NCI-H526 treated with DMSO at 0.1 percent for 48 hours (cell line): ENCODE data around the gene CCDC89.
A peak's percentile ranks its signal among the peaks of the same experiment; 100 is the strongest.

Experiments used
- DNase-seq: peaks from one replicate; lab custom pipeline; 2025; lab: John Stamatoyannopoulos, UW

The CCDC89 gene

DNA sequence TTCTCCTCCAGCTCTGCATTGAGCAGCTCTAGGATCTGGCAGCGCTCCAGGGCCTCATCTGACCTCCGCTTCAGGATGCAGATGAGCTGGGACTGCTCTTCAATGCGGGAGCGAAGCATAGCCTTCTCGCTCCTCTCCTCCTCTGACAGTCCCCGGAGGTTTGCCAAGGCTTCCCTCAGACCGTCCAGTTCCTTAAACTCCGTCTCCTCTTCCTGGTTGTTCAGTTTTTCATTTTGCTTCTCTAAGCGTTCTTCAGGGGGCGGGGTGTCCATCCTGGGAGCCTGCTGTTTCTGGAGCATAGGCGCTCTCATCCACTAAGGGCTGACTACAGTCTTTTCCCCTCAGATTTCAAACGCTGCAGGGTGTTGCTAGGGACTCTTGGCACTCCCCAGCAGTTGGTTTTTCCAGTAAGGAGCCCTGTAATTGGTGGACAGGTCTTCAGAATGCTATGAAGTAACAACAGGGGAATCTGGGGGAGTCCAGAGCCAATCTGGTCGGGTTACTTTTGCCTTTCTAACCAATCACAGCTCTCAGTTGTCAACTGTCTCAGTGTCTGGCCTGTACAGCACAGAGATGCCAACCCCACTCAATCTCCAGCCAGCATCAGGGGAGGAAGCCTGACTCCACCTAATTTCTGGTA lies at the start of gene CCDC89:
TSS of gene CCDC89 (minus strand) at position 376 of the 640 bp plus-strand sequence. CDS start at position 311, 65 bp downstream.
- no peak for DNase-seq

DNA sequence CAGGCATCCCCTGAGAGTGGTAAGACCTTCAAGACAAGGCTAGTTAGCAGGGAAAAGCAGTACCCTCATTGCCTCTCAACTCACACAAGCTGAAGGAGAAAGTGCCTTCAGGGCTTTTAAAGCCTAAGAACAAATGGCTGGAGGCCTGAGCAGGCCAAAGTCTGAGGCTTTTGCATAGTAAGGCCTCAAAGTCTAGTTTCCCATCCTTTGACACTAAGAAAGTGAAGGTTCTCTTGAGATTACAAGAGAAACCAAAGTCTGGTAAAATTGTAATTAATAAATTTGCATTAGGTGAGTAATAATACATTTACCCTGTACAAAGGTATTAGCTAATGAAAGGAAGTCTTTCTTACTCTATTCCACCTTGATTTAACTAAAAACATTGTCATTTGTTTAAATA lies 47.0 kb upstream of the CCDC89 start:
- DNase-seq: no peak

DNA sequence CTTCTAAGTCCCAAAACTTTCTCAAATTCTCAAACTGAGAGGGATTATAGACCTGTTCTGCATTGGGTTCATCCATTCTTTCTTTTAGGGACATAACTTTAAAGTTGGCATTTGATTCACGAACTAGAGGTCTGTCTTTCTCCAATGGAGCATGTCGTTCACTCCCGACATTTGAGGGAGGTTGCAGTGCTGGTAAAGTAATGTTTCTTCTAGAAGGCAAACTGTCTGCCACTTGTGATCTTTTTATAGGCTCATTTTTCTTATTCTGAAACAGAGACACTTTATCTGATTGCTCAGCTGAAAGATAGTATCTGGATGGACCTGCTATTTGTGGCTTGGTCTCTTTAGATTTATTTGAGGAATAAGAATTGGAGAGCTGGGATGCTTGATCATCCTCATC lies 40.4 kb upstream of the CCDC89 start:
- no peak for DNase-seq

DNA sequence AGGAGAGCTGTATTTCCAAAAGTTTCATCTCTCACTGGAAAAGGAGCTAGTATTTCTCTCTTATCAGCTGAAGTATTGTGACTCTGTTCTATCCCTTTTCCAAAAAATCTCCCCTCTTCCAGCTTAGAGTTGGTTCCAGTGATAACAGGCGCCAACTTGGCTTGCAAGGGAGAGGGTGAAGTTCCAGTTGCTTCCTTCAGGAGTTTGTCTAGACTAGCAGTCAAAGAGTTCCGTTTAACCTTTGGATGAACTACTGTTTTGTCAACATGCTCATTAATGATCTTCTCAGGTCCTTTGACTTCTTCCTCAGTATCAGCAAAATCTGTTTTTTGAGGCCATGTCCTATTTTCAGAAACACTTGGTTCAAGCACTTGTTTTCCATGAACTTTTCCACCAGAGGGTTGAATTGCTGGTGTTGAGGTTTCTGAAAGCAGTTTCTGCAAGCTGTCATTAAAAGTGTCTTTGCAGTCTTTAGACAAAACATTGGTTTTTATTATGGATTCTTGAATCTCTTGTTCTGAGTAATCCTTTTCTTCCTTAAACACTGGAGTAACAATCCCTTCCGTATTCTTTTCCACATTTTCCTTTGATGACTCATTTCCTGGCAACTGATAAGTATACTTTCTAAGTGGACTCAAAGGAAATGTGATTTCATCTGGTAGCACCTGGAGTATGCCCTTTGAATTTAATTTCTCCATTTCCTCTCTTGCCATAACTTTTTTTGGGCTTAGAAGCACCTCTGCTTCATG lies 39.7 kb upstream of the CCDC89 start:
- no peak for DNase-seq

DNA sequence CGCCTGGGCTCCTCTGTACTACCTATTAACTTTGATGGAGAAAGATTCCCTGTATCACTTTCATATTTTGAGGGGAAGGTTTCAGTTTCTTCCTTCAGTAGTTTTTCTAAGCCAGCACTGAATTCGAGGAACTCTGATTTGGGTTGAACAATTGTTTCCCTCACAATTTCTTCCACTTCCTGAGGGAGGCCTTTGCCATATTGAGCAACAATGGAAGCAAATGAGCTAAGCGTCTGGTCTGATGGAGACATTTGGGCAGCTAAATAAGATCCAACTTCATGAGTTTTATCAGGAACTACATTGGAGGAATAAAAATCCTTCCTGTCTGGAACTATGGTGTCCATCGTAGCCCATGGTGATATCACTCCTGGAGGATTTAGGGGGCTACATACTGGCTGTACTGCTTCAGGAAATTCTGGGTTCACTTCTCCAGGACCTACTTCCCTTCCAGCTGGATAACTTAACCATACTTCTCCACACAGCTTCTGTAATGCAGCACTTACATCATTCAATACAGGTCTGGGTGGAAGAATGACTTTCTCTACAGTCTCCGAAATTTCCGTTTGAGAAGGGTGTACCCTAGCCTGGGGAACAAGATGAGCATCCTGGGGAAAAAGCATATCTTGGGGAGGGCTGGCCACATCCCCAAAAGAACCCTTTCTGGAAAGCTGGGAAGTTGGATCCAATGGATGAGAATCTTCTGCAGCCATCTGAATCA lies 38.9 kb upstream of the CCDC89 start:
- DNase-seq: no peak

DNA sequence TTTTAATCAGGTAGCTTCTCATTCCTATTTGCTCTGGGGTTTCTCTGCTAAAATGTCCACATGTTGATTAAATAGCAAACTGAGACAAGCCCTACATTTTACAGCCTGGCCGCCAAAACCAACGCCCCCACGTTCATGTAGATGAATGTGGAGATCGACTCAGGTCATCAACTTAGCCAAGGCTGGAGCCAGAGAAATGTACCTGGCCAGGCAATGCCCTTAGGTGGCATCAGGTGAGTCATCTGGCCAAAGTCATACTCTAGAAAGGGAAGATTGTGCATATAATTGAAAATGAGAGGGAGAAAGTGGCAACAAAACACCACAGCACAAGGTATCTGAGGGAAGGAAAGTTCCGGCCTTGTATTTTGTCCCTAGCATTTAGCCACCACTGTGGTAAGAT lies 37.1 kb upstream of the CCDC89 start:
- DNase-seq: no peak

DNA sequence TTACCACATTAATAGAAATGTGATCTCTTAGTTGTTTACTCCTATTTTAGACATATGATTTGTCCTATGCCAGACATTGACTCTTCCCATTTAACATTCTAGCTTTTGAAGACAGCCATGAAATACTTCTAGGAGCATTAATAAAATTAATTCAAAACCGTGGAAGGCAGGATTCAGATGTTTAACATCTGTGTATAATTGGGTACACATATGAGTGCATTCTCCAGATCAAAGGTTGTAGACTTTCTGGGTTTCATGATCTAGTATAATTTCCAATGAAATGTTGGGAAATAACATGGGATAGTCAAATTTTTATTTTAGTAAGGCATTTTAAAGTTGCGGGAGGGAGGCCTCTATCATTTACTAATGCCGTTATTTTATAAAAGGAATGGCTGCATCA lies 35.2 kb upstream of the CCDC89 start:
- no peak for DNase-seq

DNA sequence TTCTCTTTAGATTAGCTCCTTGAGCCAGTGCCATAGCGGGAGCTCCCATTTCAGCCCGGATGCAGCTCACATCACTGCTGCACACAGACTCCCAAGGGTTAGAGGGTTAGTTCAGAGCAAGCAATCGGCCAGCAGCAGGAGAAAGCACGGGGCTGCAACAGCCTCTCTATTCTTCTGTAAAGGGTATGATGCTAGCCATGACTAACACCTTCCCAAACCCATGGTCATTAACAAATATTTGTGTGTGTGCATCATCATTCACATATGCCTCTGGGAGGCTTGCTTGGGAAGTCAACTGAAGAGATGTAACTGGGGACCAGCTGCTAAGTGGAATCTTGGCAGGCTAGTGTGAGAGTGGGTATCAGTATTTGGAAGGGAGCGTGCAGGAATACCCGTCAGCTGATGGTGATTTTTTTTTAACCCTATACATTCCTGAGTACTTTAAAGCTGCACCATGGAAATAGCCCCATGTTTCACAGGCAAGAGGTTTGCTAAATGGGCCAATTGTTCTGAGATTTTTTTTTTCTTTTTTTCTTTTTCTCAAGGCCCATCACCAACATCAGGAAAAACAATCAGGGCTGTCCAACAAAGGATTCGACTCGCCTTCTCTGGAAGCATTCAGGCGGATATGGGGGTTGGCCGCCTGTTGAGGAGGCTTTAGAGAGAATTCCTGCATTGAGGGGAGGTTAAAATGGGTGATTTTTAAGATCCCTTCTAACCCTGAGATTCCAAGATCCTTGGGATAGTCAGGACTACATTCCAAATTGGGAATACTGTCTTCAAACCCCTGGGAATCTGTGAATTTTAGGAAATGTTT lies 33.2 kb upstream of the CCDC89 start:
- no peak for DNase-seq

DNA sequence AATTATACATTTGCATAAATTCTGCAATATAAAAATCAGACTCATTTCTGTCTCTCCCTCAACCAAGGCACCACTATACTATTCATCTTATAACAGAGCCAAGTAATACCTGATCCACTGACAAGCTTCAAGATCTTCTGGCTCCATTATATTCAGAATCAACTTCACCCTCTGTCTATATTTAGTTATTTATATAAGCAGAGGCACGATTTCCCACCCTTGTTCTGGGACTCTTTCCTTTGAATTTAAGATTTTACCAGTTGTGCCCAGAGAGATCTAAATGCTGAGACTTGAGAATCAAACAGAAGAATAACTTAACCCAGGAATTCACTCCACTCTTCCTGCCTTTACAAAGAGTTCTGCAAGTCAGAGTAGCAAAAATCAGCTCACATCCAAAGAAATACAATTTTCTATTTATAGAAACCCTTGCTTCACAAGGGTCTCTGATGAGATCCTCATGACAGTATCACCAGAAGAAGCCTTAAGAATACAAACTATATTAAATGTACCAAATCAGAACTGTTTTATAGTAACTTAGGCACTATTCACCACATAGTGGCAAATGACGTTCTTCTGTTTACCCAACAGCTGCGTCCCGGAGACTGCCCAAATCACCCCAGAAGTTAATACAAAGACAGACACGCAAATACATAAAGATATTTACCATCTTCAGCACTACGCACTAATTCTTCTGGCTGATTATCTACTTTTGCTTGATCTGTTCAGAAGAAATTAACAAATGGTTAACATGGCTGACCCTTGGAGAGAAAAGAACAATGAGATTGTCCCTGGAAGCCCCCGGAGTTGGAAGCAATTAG lies 32.3 kb upstream of the CCDC89 start:
- no peak for DNase-seq

DNA sequence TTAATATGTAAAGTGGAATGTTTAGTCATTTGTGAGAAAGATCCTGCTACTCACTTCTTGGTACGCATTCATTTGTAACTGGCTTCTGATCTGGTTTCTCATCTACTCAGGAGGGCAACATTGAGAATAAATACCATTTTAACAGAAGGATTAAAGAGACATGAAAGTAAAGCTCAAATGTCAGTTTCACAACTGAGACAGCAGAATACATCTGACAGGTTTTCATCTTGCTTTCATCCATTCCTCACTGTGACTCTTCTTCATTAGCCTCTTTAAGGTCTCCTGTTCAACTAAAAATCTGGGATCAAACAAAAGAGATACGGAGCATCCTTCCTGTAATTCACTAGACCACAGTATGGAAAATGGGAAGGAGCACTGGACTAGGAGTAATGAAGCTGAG lies 31.4 kb upstream of the CCDC89 start:
- DNase-seq: no peak

DNA sequence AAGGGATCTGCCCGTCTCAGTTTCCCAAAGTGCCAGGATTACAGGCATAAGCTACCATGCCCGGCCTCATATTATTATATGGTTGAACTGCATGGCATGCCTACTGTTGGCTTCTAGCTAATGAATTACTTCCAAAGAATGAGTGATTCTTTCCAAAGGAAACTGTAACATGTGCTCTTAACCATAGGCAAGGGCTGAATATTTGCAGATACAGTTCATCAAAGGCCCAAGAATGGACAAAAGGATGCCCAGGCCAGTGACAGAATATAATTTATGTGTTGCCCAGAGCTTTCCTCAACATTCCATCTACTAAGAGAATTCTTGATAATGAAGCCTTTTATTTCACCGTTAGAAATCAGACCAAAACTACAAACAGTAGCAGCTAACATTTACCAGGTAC lies 27.0 kb upstream of the CCDC89 start:
- no peak for DNase-seq

DNA sequence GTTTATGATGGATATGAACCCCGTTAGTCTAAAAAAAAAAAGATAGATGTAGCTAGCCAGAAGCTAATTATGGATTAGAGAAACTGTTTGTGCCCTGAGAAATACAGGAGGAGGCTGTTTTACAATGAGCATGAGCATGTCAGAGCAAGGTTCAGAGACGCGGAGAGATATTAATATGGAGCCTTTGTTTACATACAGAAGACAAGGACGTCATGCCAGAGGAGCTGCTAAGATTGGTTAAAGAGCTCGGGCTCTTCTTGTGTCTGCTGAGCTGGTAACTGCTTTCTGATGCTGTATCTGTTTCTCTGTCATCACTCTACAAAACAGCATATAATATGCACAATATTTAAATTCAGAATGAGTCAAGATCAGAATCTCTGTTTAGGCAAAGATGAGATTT lies 24.9 kb upstream of the CCDC89 start:
- DNase-seq: no peak

DNA sequence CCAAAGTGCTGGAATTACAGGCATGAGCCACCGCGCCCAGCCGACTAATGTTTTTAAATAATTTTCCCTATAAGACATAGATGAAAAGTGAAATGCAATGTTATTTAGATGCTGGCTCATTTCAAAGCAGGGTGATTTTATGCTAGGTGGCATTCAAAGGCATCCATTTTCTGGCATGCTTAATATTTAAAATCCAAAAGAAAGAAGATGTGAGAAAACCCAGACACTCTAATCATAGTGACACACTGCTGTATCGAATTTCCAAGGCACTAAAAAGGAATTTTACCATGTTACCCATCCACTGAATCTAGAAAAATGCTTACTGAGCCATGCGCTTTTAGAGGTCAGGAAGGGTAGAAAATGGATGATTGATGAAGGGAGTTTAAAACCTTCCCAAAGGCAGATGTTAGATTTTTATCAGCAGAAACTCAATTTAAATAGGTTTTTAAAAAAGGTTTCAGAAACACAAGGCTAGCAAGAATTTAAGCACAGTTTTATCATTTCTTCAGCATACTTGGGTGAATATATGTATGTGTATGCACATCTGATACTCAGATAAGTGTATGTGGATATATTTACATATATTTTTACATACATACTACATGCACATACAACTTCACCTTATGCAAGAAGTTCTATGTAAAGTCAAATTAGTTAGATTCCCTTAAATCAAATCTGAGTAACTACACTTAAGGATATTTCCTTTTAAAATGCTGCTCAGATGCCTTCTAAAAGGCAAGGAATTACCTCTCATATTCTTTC lies 24.1 kb upstream of the CCDC89 start:
- DNase-seq: no peak

DNA sequence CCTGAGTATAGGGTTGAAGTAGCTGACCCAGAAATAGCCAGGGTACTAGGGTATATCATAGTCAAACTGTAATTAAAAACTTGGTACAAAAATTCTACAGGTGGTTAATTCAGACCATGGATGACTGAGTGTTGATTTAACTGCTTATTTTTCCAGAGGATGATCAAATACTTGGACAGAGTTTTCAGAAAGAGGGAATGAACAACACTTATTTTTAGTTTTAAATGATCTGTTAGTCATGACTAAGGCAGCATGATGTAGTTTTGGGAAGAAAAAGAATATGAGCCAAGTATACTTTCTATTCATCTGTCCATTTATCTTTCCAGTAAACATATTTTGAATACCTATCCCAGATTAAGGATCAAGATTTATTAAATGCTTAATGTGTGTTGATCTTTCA lies 19.8 kb upstream of the CCDC89 start:
- DNase-seq: no peak

DNA sequence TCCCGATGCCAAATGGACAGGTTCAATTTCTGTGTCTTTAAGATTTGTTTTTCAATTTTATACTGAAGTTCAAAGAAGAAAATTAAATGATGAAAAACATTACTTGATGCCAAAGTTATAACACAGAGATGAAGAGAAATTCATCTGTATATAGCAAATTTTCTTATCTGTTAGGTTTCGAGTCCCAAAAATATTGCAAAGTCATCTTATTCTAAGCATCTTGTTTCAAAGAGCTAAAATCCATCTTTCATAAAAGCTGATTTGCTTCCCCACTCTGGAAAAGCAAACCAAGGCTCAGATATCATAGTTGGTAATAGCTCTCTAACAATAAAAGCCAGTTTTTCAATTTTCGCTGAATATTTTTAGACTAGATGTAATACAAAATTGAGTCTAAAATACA lies 19.0 kb upstream of the CCDC89 start:
- DNase-seq: no peak

DNA sequence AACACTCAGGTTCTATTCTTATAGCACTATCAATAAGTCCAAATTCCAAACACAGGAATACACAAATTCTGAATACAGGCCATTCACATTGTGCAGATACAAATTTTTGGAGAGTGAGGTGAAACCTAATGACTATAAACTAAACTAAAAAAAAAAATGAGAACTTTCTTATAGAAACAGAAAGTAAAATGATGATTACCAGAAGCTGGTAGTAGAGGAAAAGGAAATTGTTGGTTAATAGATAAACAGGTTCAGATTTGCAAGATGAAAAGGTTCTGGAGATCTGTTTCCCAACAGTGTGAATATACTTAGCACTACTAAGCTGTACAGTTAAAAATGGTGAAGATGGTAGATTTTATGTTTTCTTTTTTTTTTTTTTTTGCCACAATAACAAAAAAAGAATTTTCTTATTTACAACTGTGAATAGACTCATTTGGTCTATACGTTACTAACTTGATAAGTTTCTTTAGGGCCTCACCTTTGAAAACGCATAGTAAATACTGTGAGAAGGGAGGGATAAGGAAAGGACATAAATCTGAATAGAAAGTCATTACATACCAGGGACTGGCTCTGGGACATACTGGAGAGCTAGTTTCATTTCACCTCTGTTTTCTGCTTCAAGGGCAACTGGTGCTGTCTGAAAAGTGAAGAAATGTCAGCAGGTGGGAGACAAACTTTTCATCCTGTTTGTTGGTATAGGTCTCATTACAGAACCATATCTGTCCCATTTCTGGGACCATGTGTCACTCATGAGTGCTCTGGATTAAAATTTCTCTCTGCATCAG lies 14.2 kb upstream of the CCDC89 start:
- DNase-seq: no peak

DNA sequence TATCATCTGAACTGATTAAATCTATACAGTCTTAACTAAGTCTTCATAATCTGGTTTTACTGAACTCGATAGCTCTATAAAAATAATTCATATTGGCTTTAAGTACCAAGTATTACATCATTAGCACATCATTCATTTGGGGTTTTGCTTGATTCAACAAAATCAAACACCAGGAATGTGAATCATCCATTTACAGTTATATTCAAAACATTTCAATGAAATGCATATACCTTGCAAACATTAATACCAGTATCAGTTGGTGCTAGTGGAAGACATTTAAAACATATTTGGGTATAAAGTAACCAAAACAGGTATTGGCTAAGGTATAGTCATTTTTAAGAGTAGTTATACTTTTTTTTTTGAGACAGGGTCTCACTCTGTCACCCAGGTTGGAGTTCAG lies 12.2 kb upstream of the CCDC89 start:
- no peak for DNase-seq

DNA sequence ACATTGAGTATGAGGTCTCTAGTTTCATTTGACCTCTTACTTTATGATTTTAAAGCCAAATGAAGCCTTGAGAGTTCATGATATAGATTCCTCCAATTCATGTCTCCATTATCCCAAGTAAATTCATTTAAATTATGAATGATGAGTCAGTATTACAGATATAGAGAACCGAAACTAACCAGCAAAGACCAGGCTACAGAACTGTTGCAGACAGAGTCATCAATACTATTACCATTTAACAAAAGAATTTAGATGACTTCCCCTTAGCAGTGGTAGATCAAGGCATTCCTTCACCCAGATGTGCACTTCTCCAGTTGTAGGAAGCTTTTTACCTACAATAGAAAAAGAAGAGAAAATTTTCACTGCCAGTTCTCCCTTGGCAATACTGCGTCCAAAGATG lies 11.8 kb upstream of the CCDC89 start:
- no peak for DNase-seq

DNA sequence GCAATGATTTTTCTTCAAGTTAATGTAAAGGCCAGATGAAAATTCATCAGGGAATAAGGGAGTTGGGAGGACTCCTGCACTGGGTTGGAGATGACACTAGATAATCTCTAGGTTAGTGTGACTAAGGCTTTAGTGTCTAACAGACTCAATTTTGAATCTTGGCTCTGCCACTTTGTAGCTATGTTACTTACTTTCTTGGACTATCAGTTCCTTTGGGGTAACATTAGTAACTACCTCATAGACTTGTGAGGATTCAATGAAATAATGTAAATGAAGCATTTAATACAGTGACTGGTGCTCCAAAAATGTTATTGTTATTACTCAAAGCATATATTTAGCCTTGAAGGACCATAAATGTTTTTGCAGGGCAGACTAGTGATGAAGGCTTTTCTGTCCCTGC lies 9.6 kb upstream of the CCDC89 start:
- no peak for DNase-seq

DNA sequence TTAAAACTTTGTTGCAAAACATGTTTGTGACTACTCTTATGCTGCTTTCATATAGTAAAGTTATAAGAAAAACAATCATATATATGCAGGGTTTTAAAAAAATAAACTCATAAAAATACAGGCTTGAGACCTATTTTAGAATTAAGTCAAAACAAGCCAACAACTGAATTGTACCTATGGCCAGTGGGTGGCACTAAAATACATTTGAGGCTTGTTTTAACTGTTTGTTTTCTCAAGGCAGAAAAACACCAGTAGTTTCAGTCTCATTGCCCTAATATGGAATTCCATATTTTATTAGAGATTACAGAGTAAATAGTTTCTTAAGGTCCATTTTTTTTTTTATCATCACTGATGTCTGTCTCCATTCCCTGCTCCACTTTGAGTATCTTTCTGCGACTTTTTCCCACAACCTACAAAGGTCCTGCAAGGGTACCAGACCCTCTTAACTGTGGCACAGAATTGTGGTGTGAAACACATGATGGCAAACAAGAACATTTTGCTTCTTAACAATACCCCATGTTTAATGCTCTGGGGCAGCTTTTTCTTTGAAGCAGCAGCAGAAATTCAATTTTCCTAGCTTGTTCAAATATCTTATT lies 8.5 kb upstream of the CCDC89 start:
- peak; percentile 54 for DNase-seq
